Measurements from ENCODE around the gene SHISA3.

- no peak for TF ChIP-seq POLR2AphosphoS5 (IDR thresholded peaks at IDR 0.05; ENCODE audit: low read depth, low read length)
- TF ChIP-seq CTCF (IDR thresholded peaks at IDR 0.05) = peak; percentile 6; the same call in 1 of the 2 replicates
- no peak for TF ChIP-seq TCF7L2 (IDR thresholded peaks at IDR 0.05; ENCODE audit: low read depth, low read length)
- no peak for TF ChIP-seq REST (IDR thresholded peaks at IDR 0.05; ENCODE audit: insufficient read depth in 1 of 2, low read depth in 2 of 2, low read length in 1 of 2)
- TF ChIP-seq SIN3A (IDR thresholded peaks at IDR 0.05; ENCODE audit: borderline replicate concordance, insufficient read depth, low read depth, low read length) = no peak
Measured at GRCh38 chr4:42404001-42404400, 6.7 kb downstream of the SHISA3 start.
